Suprapubic skin (tissue), 4 donors: Measurements from ENCODE around the gene MYO18A. TPM values are rescaled to one million over a fixed set of nuclear protein-coding genes. Genes with fewer than 3 reads are reported as not detected.

ENCODE experiments used
- DNase-seq, 2 donors: peaks; one replicate each; pipeline ENCODE4 v3.0.0-alpha.2; 2019; ENCODE audit warnings: low spot score in 2 of 2
- H3K27ac ChIP-seq: fragments of 200-600 bp; sonication (generic); one replicate; pipeline ENCODE4 v1.5.1; 2019
- H3K27me3 ChIP-seq: fragments of 200-600 bp; sonication (generic); one replicate; pipeline ENCODE4 v1.5.1; 2019
- H3K36me3 ChIP-seq: fragments of 200-600 bp; sonication (generic); one replicate; pipeline ENCODE4 v1.5.1; 2019
- H3K4me1 ChIP-seq: fragments of 200-600 bp; sonication (generic); one replicate; pipeline ENCODE4 v1.5.1; 2019
- H3K4me3 ChIP-seq: fragments of 200-600 bp; sonication (generic); one replicate; pipeline ENCODE4 v1.5.1; 2019; ENCODE audit warnings: mild to moderate bottlenecking
- H3K9me3 ChIP-seq: fragments of 200-600 bp; sonication (generic); one replicate; pipeline ENCODE4 v1.5.1; 2019
- CTCF ChIP-seq, 2 donors: fragments of 200-600 bp in 1 of 2; fragments of 450-650 bp in 1 of 2; sonication (generic) in 1 of 2; IDR thresholded peaks; one replicate each; pipeline ENCODE4 v1.5.1; 2016 to 2019; ENCODE audit warnings: antibody characterized with exemption in 2 of 2, mild to moderate bottlenecking in 1 of 2, moderate library complexity in 1 of 2
- EP300 ChIP-seq: sonication (generic); formaldehyde crosslinking; IDR thresholded peaks from one replicate; pipeline ENCODE4 v1.6.1; 2017; ENCODE audit warnings: antibody characterized with exemption
- POLR2A ChIP-seq, 2 donors: fragments of 450-650 bp; IDR thresholded peaks; one replicate each; pipeline ENCODE4 v1.6.1; 2017; ENCODE audit warnings: antibody characterized with exemption in 2 of 2, mild to moderate bottlenecking in 2 of 2, moderate library complexity in 2 of 2
- POLR2AphosphoS5 ChIP-seq, 3 donors: sonication (generic); formaldehyde crosslinking; IDR thresholded peaks; one replicate each; pipeline ENCODE4 v1.6.1; 2017; ENCODE audit warnings: antibody characterized with exemption in 3 of 3
- WGBS: methylation state at CpG from one replicate; pipeline ENCODE4 v1.1.5; 2018; 5-methylcytosine and 5-hydroxymethylcytosine counted together
- total RNA-seq, 4 donors: library from RNA; depleted of rRNA; stranded (reverse); fragments of >200 nt; gene quantifications; one replicate each; pipeline ENCODE4 v1.1.0, GENCODE V29; 2016

MYO18A gene
- total RNA-seq, 4 donors from 2014 or later = 87.6 to 253 (median 106) TPM

GRCh38 chr17:29079433-29079832 lies 100.8 kb downstream of the MYO18A start:
- no peak for DNase-seq
- Histone ChIP-seq H3K4me3 (no peak overlapping the region), H3K4me1 (peaks cover 19% of the 10 kb centered on the region), H3K36me3 (peaks cover 65% of the 10 kb centered on the region), H3K9me3 (no peaks in the 10 kb centered on the region), H3K27ac (no peak overlapping the region), H3K27me3 (no peaks in the 10 kb centered on the region)
- TF ChIP-seq EP300 (no peak), POLR2AphosphoS5 (IDR thresholded peaks at IDR 0.05) (no peak), POLR2A (IDR thresholded peaks at IDR 0.05) (no peak), CTCF (IDR thresholded peaks at IDR 0.05) (no peak)
- WGBS = 89% methylated on average over 16 of the region's 16 CpGs

GRCh38 chr17:29078183-29079045 lies 101.8 kb downstream of the MYO18A start:
- TF ChIP-seq CTCF (IDR thresholded peaks at IDR 0.05) (no peak), EP300 (no peak), POLR2A (IDR thresholded peaks at IDR 0.05) (no peak), POLR2AphosphoS5 (IDR thresholded peaks at IDR 0.05) (no peak)

DNA sequence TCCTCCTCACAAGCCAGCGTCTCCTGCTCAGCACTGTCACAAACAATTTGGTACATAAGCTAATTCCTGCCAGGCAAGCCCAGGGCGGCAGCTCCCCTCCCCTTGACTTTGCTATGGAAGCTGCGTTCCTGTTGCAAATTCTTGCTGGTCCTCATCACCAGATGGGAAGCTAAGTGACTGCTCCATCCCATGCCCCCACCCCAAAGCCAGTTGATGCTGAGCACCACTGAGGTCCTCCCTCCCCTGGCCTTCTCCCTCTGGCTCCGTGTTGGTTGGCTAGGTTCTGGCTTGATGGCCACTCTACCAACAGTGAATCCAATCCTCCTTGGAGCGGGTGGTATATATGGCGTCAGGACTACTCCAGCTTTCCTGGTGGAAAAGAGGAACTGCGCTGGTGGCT lies 102.9 kb downstream of the MYO18A start:
- no peak for TF ChIP-seq POLR2A (IDR thresholded peaks at IDR 0.05)
- no peak for TF ChIP-seq POLR2AphosphoS5 (IDR thresholded peaks at IDR 0.05)
- no peak for TF ChIP-seq EP300
- no peak for TF ChIP-seq CTCF (IDR thresholded peaks at IDR 0.05)
- Histone ChIP-seq H3K4me1 (peaks cover 19% of the 10 kb centered on the region), H3K4me3 (no peak overlapping the region), H3K36me3 (peaks cover 45% of the 10 kb centered on the region), H3K27ac (no peak overlapping the region), H3K27me3 (no peaks in the 10 kb centered on the region), H3K9me3 (no peaks in the 10 kb centered on the region)
- no peak for DNase-seq
- 84% methylated on average over 7 of the region's 7 CpGs for WGBS

More at GRCh38 chr17:29078183-29079045, 101.8 kb downstream of the MYO18A start:
- no peaks in the 10 kb centered on the region for H3K27me3 ChIP-seq
- no peak overlapping the region for H3K27ac ChIP-seq
- 85% methylated on average over 8 of the region's 9 CpGs for WGBS
- no peaks in the 10 kb centered on the region for H3K9me3 ChIP-seq
- H3K36me3 ChIP-seq = peaks cover 55% of the 10 kb centered on the region
- H3K4me3 ChIP-seq = no peak overlapping the region
- no peak for DNase-seq
- H3K4me1 ChIP-seq = peaks cover 19% of the 10 kb centered on the region

GRCh38 chr17:29076722-29077121 lies 103.5 kb downstream of the MYO18A start:
- H3K9me3 ChIP-seq = no peaks in the 10 kb centered on the region
- peaks cover 40% of the 10 kb centered on the region for H3K36me3 ChIP-seq
- no peak overlapping the region for H3K27ac ChIP-seq
- H3K4me1 ChIP-seq = peaks cover 19% of the 10 kb centered on the region
- WGBS = 60% methylated on average over 7 of the region's 7 CpGs
- DNase-seq = no peak
- TF ChIP-seq POLR2A (IDR thresholded peaks at IDR 0.05) = no peak
- no peak for TF ChIP-seq CTCF (IDR thresholded peaks at IDR 0.05)
- no peak for TF ChIP-seq POLR2AphosphoS5 (IDR thresholded peaks at IDR 0.05)
- no peak for TF ChIP-seq EP300
- no peaks in the 10 kb centered on the region for H3K27me3 ChIP-seq
- no peak overlapping the region for H3K4me3 ChIP-seq

DNA sequence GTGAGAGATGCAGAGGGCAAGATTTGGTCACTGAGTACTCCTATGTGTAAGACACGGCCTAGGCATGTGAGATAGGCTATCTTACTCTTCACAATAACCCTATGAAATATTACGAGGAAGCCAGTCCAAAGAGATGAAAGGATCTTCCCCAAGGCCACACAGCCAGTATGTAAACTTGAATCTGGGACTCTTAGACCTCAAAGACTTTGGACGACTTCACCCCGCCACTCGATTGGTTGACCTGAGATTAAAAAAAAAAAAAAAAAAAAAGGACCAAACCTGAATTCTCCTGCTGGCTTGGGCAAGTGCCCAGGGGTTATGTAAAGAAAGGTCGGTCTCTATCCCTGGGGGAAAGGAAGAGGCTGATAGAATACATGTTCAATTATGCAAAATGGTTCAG lies 104.1 kb downstream of the MYO18A start:
- Histone ChIP-seq H3K4me3 (no peak overlapping the region), H3K9me3 (no peaks in the 10 kb centered on the region), H3K27me3 (no peaks in the 10 kb centered on the region), H3K4me1 (peaks cover 24% of the 10 kb centered on the region), H3K36me3 (peaks cover 33% of the 10 kb centered on the region), H3K27ac (no peak overlapping the region)
- DNase-seq = no peak
- no peak for TF ChIP-seq EP300
- TF ChIP-seq POLR2A (IDR thresholded peaks at IDR 0.05) = no peak
- TF ChIP-seq POLR2AphosphoS5 (IDR thresholded peaks at IDR 0.05) = no peak
- TF ChIP-seq CTCF (IDR thresholded peaks at IDR 0.05) = no peak
- WGBS = 90% methylated on average over 6 of the region's 6 CpGs
